ENCODE measurements around the gene HHIP. TPM values are rescaled to one million over a fixed set of nuclear protein-coding genes. Genes with fewer than 3 reads are reported as not detected.

Gene HHIP
- total RNA-seq, 2 donors from 2014 or later, result 0.66 to 14.3 TPM

- no peak for DNase-seq
- no peaks in the 10 kb centered on the region for H3K9me3 ChIP-seq
- intact Hi-C loops (cut with DNase I), result no loop called here
- no peak overlapping the region for H3K27ac ChIP-seq
- H3K27me3 ChIP-seq, result no peaks in the 10 kb centered on the region
- H3K4me3 ChIP-seq, result no peak overlapping the region
- no peak for TF ChIP-seq POLR2A (IDR thresholded peaks at IDR 0.05)
- TF ChIP-seq CTCF (IDR thresholded peaks at IDR 0.05), result no peak
- H3K36me3 ChIP-seq (replicated peaks in 1 of 2; ENCODE audit: insufficient read depth in 1 of 2, low read depth in 2 of 2), result no peaks in the 10 kb centered on the region
- ATAC-seq, result no peak
- WGBS, 2 donors, result 93 to 94% methylated on average over 8 of the region's 8 CpGs
- no peaks in the 10 kb centered on the region for H3K4me1 ChIP-seq
These were observed 12.1 kb downstream of the HHIP start for GRCh38 chr4:144658015-144658567.

DNA sequence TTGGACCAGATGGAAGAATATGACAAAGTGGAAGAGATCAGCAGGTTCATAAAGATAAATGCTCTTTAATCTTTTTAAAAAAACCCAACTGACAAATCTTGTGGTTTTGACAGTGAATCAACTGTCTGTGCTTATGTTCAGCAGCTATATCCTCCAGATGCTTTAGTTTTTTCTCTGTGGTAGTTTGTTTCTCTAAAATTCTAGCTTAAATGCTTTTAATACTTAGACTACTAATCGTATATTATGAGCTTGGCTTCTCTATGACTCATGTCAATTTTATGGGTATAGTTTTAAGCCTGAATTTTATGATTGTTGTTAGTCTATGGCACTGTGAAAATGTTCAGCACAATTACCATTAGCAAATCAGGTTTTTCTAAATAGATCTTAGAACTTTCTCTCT lies 12.9 kb downstream of the HHIP start:
- TF ChIP-seq CTCF (IDR thresholded peaks at IDR 0.05), result no peak
- no peak for TF ChIP-seq POLR2A (IDR thresholded peaks at IDR 0.05)
- DNase-seq, result no peak
- no peak for ATAC-seq
- H3K9me3 ChIP-seq, result no peaks in the 10 kb centered on the region
- 0 to 42% methylated on average over 1 of the region's 1 CpG for WGBS, 2 donors
- no peaks in the 10 kb centered on the region for H3K36me3 ChIP-seq (replicated peaks in 1 of 2; ENCODE audit: insufficient read depth in 1 of 2, low read depth in 2 of 2)
- H3K4me1 ChIP-seq, result no peaks in the 10 kb centered on the region
- no peaks in the 10 kb centered on the region for H3K27me3 ChIP-seq
- H3K27ac ChIP-seq, result no peak overlapping the region
- intact Hi-C loops (cut with DNase I), result no loop called here
- H3K4me3 ChIP-seq, result no peak overlapping the region

DNA sequence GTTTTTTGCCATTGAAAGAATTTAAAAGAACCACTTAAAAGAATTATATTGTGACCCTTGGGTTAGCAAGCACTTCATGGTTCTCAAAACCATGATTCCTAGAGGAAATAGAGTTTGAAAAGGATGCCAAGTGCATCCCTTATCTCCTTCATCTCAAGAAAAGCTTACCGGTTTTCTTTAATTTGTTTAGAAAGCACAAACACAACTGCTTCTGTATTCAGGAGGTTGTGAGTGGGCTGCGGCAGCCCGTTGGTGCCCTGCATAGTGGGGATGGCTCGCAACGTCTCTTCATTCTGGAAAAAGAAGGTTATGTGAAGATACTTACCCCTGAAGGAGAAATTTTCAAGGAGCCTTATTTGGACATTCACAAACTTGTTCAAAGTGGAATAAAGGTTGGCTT lies 13.5 kb downstream of the HHIP start:
- no peaks in the 10 kb centered on the region for H3K36me3 ChIP-seq (replicated peaks in 1 of 2; ENCODE audit: insufficient read depth in 1 of 2, low read depth in 2 of 2)
- intact Hi-C loops (cut with DNase I), result no loop called here
- TF ChIP-seq POLR2A (IDR thresholded peaks at IDR 0.05) (no peak), CTCF (IDR thresholded peaks at IDR 0.05) (no peak)
- ATAC-seq, result no peak
- H3K4me3 ChIP-seq, result no peak overlapping the region
- no peak overlapping the region for H3K27ac ChIP-seq
- no peaks in the 10 kb centered on the region for H3K9me3 ChIP-seq
- DNase-seq, result no peak
- no peaks in the 10 kb centered on the region for H3K4me1 ChIP-seq
- H3K27me3 ChIP-seq, result no peaks in the 10 kb centered on the region
- WGBS, 2 donors, result 69 to 84% methylated on average over 5 of the region's 5 CpGs

DNA sequence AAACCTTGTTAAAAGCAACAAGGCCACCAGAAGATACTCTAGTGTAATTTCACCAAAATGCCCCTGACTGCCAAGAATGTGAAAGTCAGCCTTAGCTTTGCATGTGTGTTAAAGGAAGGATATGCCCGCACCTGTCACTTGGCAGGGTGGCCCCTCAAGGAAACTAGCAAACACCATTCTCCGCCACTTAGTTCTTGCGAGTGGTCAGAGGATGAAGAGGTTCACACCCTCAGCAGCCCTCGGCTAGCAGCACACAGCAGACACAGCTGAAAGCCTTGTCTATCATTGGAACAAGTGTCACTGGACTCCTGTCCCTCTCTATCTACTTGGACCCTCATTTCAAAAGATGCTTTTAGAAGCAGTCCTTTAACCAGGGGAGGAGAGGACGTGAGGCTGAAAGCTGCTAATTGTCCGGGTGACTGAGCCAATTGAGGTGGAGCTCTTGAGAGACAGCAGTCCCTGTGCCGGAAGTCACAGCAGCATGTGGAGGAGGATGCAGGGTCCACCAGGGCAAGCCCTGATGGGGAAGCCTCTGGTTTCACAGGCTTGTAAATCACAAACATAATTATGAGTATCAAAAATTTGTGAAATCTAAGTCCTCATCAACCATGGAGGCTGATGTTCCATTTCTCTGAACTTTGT lies 18.0 kb downstream of the HHIP start:
- 73 to 82% methylated on average over 7 of the region's 7 CpGs for WGBS, 2 donors
- intact Hi-C loops (cut with DNase I), result no loop called here
- no peak for ATAC-seq

More for the DNA sequence above, 18.0 kb downstream of the HHIP start:
- TF ChIP-seq CTCF (IDR thresholded peaks at IDR 0.05) (no peak), POLR2A (IDR thresholded peaks at IDR 0.05) (no peak)
- Histone ChIP-seq H3K9me3 (no peaks in the 10 kb centered on the region), H3K4me1 (no peaks in the 10 kb centered on the region), H3K27me3 (no peaks in the 10 kb centered on the region), H3K27ac (no peak overlapping the region), H3K36me3 (replicated peaks in 1 of 2; ENCODE audit: insufficient read depth in 1 of 2, low read depth in 2 of 2) (no peaks in the 10 kb centered on the region), H3K4me3 (no peak overlapping the region)
- DNase-seq, result no peak
